IMR-90 (cell line): ENCODE measurements around the gene RUNX3. TPM values are rescaled to one million over a fixed set of nuclear protein-coding genes. Genes with fewer than 3 reads are reported as not detected.

ENCODE experiments used
- ATAC-seq: fragments of 200-7000 bp; cut with Tn5 transposase; 2 replicates; pipeline ENCODE4 v1.9.1; 2020; ENCODE audit warnings: low read depth, mild to moderate bottlenecking, moderate library complexity
- BruUV-seq: library from RNA; stranded (reverse); fragments of 400-500 nt; replicated peaks from 2 replicates; lab custom pipeline; 2021; lab: Mats Ljungman, UMichigan
- CTCF ChIA-PET: fragments of 300-600 bp; formaldehyde crosslinking; extraction: SDS; loops from one replicate; lab custom pipeline; 2021; ENCODE audit warnings: antibody characterized with exemption; lab: Yijun Ruan, JAX
- POLR2A ChIA-PET: fragments of 300-600 bp; sonication (Branson Sonifier 250); formaldehyde crosslinking; loops from one replicate; lab custom pipeline; 2022; ENCODE audit warnings: antibody characterized with exemption; ENCODE audit not compliant: unreplicated experiment; lab: Charles Lee
- DNase-seq: peaks from one replicate; pipeline ENCODE4 v3.0.0; 2013
- H2AFZ ChIP-seq: replicated peaks from 2 replicates; pipeline ENCODE3; 2013; ENCODE audit warnings: low read length, mild to moderate bottlenecking; ENCODE audit not compliant: poor library complexity
- H2AK5ac ChIP-seq: 2 replicates; pipeline ENCODE4 v1.6.1; 2013; ENCODE audit warnings: low read depth, low read length, inconsistent platforms
- H2AK9ac ChIP-seq: replicated peaks from 2 replicates; pipeline ENCODE3; 2013; ENCODE audit warnings: mild to moderate bottlenecking, low read depth, low read length, moderate library complexity; ENCODE audit not compliant: poor library complexity
- H2BK120ac ChIP-seq: 2 replicates; pipeline ENCODE4 v1.6.1; 2013; ENCODE audit warnings: low read depth, low read length, inconsistent platforms
- H2BK15ac ChIP-seq: 3 replicates; pipeline ENCODE4 v1.6.1; 2013; ENCODE audit warnings: low read depth, low read length, inconsistent platforms
- H2BK20ac ChIP-seq: 2 replicates; pipeline ENCODE4 v1.6.1; 2013; ENCODE audit warnings: low read depth, mild to moderate bottlenecking, inconsistent platforms, low read length, moderate library complexity
- H2BK5ac ChIP-seq: 2 replicates; pipeline ENCODE4 v1.6.1; 2013; ENCODE audit warnings: mild to moderate bottlenecking, low read depth, low read length, inconsistent platforms; ENCODE audit not compliant: poor library complexity, severe bottlenecking
- H3K14ac ChIP-seq: replicated peaks from 2 replicates; pipeline ENCODE4 v1.6.1; 2013; ENCODE audit warnings: low read depth, low read length, inconsistent platforms
- H3K18ac ChIP-seq: 2 replicates; pipeline ENCODE4 v1.6.1; 2013; ENCODE audit warnings: low read depth, low read length, control low read depth
- H3K23ac ChIP-seq: 2 replicates; pipeline ENCODE4 v1.6.1; 2013; ENCODE audit warnings: low read depth, low read length, inconsistent platforms
- H3K27ac ChIP-seq: 2 replicates; pipeline ENCODE4 v1.5.1; 2013; ENCODE audit warnings: mild to moderate bottlenecking, control low read depth, low read length; ENCODE audit not compliant: insufficient read depth
- H3K27me3 ChIP-seq: 2 replicates; pipeline ENCODE4 v1.6.1; 2013; ENCODE audit warnings: low read length; ENCODE audit not compliant: control insufficient read depth, insufficient read depth
- H3K36me3 ChIP-seq: 2 replicates; pipeline ENCODE4 v1.6.1; 2013; ENCODE audit warnings: low read length, mixed read lengths; ENCODE audit not compliant: control insufficient read depth, insufficient read depth
- H3K4ac ChIP-seq: 2 replicates; pipeline ENCODE4 v1.6.1; 2013; ENCODE audit warnings: low read depth, low read length, inconsistent platforms
- H3K4me1 ChIP-seq: 2 replicates; pipeline ENCODE4 v1.6.1; 2013; ENCODE audit warnings: low read length, mixed read lengths; ENCODE audit not compliant: control insufficient read depth, insufficient read depth
- H3K4me2 ChIP-seq: 2 replicates; pipeline ENCODE4 v1.6.1; 2013; ENCODE audit warnings: low read depth, mild to moderate bottlenecking, control low read depth, low read length, moderate library complexity
- H3K4me3 ChIP-seq: 2 replicates; pipeline ENCODE4 v1.5.1; 2013; ENCODE audit warnings: low read depth, mild to moderate bottlenecking, control low read depth, low read length, moderate library complexity; ENCODE audit not compliant: insufficient read depth
- H3K56ac ChIP-seq: 2 replicates; pipeline ENCODE4 v1.6.1; 2013; ENCODE audit warnings: low read length, inconsistent platforms; ENCODE audit not compliant: insufficient read depth; ENCODE audit errors: extremely low read depth
- H3K79me1 ChIP-seq, 2 experiments: 2 replicates each; pipeline ENCODE4 v1.6.1; 2013; ENCODE audit warnings: low read length in 2 of 2, inconsistent platforms in 1 of 2, low read depth in 1 of 2
- H3K9ac ChIP-seq: 2 replicates; pipeline ENCODE4 v1.6.1; 2013; ENCODE audit warnings: low read depth, low read length, control low read depth
- H3K9me1 ChIP-seq: 2 replicates; pipeline ENCODE4 v1.6.1; 2013; ENCODE audit warnings: low read length, inconsistent platforms; ENCODE audit not compliant: insufficient read depth
- H3K9me3 ChIP-seq: 2 replicates; pipeline ENCODE4 v1.6.1; 2013; ENCODE audit warnings: low read length; ENCODE audit not compliant: control insufficient read depth, insufficient read depth
- H4K20me1 ChIP-seq: 2 replicates; pipeline ENCODE4 v1.6.1; 2013; ENCODE audit warnings: low read length, inconsistent platforms; ENCODE audit not compliant: insufficient read depth
- H4K5ac ChIP-seq: 2 replicates; pipeline ENCODE4 v1.6.1; 2013; ENCODE audit warnings: mild to moderate bottlenecking, low read depth, low read length, control low read depth
- H4K8ac ChIP-seq, 2 experiments: 2 replicates each; pipeline ENCODE4 v1.6.1; 2013; ENCODE audit warnings: low read depth in 2 of 2, low read length in 2 of 2, control low read depth in 1 of 2, inconsistent platforms in 1 of 2
- H4K91ac ChIP-seq: 2 replicates; pipeline ENCODE4 v1.6.1; 2013; ENCODE audit warnings: low read depth, low read length, inconsistent platforms; ENCODE audit not compliant: insufficient read depth
- MAZ ChIP-seq: IDR thresholded peaks from 2 replicates; pipeline ENCODE4 v1.6.1; 2012; ENCODE audit warnings: low read depth, mild to moderate bottlenecking, low read length, improper control_type of control experiment, moderate library complexity, borderline replicate concordance
- MXI1 ChIP-seq: IDR thresholded peaks from 2 replicates; pipeline ENCODE4 v1.6.1; 2012; ENCODE audit warnings: low read depth, mild to moderate bottlenecking, low read length, moderate library complexity, borderline replicate concordance
- NFE2L2 ChIP-seq: fragments of 150-350 bp; IDR thresholded peaks from 2 replicates; pipeline ENCODE4 v1.6.1; 2016; ENCODE audit warnings: low read depth, mild to moderate bottlenecking, low read length
- RAD21 ChIP-seq: IDR thresholded peaks from 2 replicates; pipeline ENCODE4 v1.6.1; 2012; ENCODE audit warnings: low read length, improper control_type of control experiment
- RCOR1 ChIP-seq: IDR thresholded peaks from 2 replicates; pipeline ENCODE4 v1.6.1; 2012; ENCODE audit warnings: mild to moderate bottlenecking, low read length, improper control_type of control experiment; ENCODE audit not compliant: insufficient replicate concordance
- WGBS, 2 experiments: methylation state at CpG; one replicate each; pipeline versions ENCODE4 v1.1.5 to v1.1.7; 2013; ENCODE audit warnings: missing lambda C conversion rate in 2 of 2; ENCODE audit not compliant: insufficient read length in 1 of 2; ENCODE audit errors: extremely low coverage in 2 of 2; 5-methylcytosine and 5-hydroxymethylcytosine counted together
- dilution Hi-C: fragments of 300-500 bp; cut with HindIII; formaldehyde crosslinking; loops from one replicate; pipeline ENCODE4 v1.14.3; 2018; ENCODE audit warnings: low sequenced_read_pairs; ENCODE audit not compliant: unreplicated experiment
- in situ Hi-C: fragments of 300-500 bp; cut with MboI; formaldehyde crosslinking; loops from 3 replicates; pipeline ENCODE4 v1.14.3; 2019; ENCODE audit warnings: low sequenced_read_pairs, inconsistent platforms, mixed read lengths
- intact Hi-C: fragments of 100-400 bp; cut with micrococcal nuclease; formaldehyde crosslinking; loops from 2 replicates; pipeline ENCODE4 v1.10.0; 2022
- polyA plus RNA-seq, 3 experiments: library from polyadenylated mRNA; depleted of rRNA; stranded (reverse); fragments of >200 nt; gene quantifications; 2 replicates each; pipeline ENCODE4 v1.2.3, GENCODE V29; 2012; ENCODE audit warnings: low replicate concordance in 1 of 3
- total RNA-seq: library from RNA; depleted of rRNA; stranded (reverse); fragments of >200 nt; gene quantifications from 2 replicates; pipeline ENCODE4 v1.2.3, GENCODE V29; 2012
- TF ChIP-seq, protein P1 (sequence below): conservative IDR thresholded peaks from 2 replicates; pipeline ENCODE4 v1.5.1; 2012; ENCODE audit warnings: mild to moderate bottlenecking, low read depth, low read length, improper control_type of control experiment

Gene RUNX3
- total and polyA plus RNA-seq, 2 of the 4 experiments (the other 2 are of a cell fraction): 0.07 TPM; not detected in 1

DNA sequence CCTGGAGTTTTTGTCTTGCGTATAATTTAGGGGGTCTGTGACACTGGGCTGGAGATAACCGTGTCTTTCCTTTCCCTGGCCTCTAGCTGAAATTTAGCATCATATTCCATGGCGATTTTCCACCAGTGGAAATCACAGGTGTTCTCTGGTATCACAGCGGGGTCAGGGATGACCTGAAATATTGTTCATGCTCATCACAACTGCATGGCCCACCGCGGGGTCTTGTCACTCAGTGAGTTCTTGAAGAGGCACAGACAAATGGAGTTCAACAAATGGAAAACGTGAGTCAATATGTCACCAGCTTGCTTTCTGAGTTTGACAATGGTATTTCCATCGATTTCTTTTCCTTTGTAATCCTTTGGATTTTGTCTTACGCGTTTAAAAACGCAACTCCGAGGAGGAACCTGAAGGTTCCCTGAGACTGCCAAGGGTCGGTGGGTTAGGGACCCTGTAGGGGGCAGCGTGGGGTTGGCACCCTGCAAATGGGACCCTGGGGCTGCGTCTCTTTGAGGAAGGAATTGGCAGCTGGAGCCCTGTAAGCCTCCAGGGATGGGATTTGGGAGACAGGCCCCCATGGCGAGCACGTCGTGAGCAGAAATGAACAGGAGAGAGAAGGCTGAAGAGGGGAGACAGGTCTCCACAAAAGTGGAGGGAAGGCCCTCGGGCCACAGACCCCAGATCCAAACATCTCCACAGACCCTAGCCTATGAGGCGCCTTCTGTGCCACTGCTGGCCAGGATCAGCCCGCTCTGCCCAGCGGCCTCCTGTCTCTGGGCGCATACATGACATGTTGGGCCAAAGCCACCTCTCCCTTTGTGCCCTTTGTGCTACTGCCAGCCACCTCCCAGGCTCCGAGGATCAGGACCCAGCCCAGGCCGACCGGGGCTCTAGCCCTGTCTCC, 32.1 kb upstream of the RUNX3 start (continued):
- TF ChIP-seq MAZ (no peak), RCOR1 (no peak)

DNA sequence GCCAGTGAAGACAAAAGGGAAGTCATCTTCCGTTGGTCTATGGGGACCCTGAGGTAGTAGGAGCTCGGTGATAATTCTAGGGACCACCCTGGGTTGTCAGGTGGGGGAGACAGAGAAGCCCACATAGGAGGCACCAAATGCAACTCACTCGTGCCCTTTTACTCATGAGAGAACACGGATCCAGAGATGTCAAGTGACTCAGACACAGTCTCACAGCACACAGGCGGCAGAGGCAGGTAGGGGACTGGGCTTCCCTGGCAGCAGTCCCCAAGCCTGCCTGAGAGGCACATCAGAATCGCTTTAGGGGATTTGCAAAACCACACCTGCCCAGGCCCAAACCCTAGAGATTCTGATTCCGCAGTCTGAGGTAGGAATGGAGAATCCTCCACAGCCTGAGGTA, 31.3 kb upstream of the RUNX3 start:
- H3K4me3 ChIP-seq: no peak overlapping the region
- no peaks in the 10 kb centered on the region for H4K20me1 ChIP-seq
- TF ChIP-seq RCOR1 (no peak), MXI1 (no peak), RAD21 (no peak), NFE2L2 (no peak)
- TF ChIP-seq, protein P1, sequence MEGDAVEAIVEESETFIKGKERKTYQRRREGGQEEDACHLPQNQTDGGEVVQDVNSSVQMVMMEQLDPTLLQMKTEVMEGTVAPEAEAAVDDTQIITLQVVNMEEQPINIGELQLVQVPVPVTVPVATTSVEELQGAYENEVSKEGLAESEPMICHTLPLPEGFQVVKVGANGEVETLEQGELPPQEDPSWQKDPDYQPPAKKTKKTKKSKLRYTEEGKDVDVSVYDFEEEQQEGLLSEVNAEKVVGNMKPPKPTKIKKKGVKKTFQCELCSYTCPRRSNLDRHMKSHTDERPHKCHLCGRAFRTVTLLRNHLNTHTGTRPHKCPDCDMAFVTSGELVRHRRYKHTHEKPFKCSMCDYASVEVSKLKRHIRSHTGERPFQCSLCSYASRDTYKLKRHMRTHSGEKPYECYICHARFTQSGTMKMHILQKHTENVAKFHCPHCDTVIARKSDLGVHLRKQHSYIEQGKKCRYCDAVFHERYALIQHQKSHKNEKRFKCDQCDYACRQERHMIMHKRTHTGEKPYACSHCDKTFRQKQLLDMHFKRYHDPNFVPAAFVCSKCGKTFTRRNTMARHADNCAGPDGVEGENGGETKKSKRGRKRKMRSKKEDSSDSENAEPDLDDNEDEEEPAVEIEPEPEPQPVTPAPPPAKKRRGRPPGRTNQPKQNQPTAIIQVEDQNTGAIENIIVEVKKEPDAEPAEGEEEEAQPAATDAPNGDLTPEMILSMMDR: no peak
- no peaks in the 10 kb centered on the region for H3K4me1 ChIP-seq
- no CpG with 5 or more reads among the region's 7 CpGs for WGBS, 2 experiments
- DNase-seq (no peak), ATAC-seq (no peak)
- no peak overlapping the region for H3K27ac ChIP-seq
- no TSS peak for BruUV-seq
- intact Hi-C loops: no loop called here
- H2AK5ac ChIP-seq: no peak overlapping the region; the same call in 1 of the 2 replicates
- H2BK15ac ChIP-seq: no peak overlapping the region
- no peak overlapping the region for H2AK9ac ChIP-seq
- no peaks in the 10 kb centered on the region for H3K9me3 ChIP-seq
- ChIA-PET POLR2A (no interaction called here), CTCF (no interaction called here)
- no peak overlapping the region for H3K4ac ChIP-seq
- H4K91ac ChIP-seq: no peak overlapping the region
- H2BK5ac ChIP-seq: no peak overlapping the region
- H2AFZ ChIP-seq: no peak overlapping the region
- H3K4me2 ChIP-seq: no peak overlapping the region
- dilution Hi-C loops: no loop called here
- no peak overlapping the region for H2BK120ac ChIP-seq
- H3K79me1 ChIP-seq: no peaks in the 10 kb centered on the region
- peaks cover 14% of the 10 kb centered on the region; the same call in 1 of the 2 replicates for H3K27me3 ChIP-seq
- H3K14ac ChIP-seq: no peak overlapping the region
- H3K36me3 ChIP-seq: no peaks in the 10 kb centered on the region
- no peak overlapping the region for H4K5ac ChIP-seq
- no peak overlapping the region for H2BK20ac ChIP-seq
- no peak overlapping the region for H3K18ac ChIP-seq
- no peak overlapping the region for H3K56ac ChIP-seq
- H3K23ac ChIP-seq: no peak overlapping the region
- H3K9me1 ChIP-seq: peaks cover 3% of the 10 kb centered on the region; the same call in 1 of the 2 replicates
- no peak overlapping the region for H3K9ac ChIP-seq
- H4K8ac ChIP-seq: no peak overlapping the region
- in situ Hi-C loops: no loop called here
